HG03095 (cell line): ENCODE results near the gene PACSIN2.

Experiments
- ATAC-seq: cut with Tn5 transposase; IDR thresholded peaks from one replicate; pipeline ENCODE4 v1.9.1; 2021; ENCODE audit warnings: moderate library complexity; ENCODE audit not compliant: unreplicated experiment

Gene PACSIN2

DNA sequence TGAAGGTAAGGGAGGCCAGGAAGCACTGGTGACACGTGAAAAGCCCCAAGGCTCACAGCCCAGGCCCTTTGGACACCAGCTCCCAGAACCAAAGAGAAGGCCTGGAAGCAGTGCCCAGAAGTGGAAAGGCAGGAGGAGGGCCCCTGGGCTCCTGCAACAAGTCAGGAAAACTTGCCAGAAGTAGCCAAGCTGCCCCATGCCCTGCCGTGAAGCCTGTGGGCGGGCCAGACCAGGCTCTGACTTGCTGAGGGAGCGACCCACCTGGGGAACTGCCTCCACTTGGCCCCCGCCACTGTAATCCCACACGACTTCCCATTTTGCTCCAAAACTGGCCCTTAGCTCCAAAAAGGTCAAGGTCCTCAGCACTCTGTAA lies 106.6 kb downstream of the PACSIN2 start:
- ATAC-seq, result no peak

DNA sequence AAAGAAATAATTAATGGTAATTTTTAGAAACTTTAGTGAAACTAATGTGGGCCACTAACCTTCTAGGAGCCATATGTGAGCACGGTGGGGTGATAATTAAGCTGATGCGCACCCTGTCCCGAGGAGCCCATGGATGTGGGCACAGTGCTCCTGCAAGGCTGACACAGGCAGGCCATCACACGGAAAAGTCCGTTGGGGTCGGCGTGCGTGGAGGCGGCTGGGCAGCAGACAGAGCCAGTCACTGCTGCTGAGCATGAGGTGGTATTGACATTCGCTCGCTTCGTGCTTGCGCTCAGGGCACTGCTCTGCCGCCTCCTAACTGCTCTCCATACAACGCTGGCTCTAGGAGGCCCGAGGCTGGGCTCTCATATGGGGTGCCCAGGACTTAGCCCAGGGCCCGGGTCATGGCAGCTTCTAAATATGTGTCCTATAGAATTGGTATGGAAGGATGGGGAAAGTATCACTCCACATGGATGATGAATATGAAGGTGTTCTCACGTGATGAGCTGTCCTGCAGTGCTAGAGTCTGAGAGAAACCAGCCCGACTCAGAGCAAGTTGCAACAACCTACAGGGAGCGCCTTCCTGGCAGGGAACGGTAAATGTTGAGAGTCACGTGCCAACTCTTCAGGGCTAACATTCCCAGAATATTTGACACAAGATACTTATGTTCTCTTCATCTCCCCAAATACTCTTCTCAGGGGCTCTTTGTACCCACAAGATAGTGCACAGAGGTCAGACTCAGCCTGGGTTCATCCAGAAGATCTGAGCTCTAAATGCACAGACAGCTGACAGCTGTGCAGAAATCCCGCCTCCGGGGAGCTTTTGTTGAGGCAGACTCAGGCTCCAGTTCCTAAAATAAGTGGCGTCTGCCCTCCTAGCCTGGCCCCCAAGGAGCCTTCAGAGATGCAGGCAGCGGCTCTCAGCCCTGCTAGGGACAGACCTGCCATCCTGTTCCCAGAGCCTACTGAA lies 107.3 kb downstream of the PACSIN2 start:
- no peak for ATAC-seq

DNA sequence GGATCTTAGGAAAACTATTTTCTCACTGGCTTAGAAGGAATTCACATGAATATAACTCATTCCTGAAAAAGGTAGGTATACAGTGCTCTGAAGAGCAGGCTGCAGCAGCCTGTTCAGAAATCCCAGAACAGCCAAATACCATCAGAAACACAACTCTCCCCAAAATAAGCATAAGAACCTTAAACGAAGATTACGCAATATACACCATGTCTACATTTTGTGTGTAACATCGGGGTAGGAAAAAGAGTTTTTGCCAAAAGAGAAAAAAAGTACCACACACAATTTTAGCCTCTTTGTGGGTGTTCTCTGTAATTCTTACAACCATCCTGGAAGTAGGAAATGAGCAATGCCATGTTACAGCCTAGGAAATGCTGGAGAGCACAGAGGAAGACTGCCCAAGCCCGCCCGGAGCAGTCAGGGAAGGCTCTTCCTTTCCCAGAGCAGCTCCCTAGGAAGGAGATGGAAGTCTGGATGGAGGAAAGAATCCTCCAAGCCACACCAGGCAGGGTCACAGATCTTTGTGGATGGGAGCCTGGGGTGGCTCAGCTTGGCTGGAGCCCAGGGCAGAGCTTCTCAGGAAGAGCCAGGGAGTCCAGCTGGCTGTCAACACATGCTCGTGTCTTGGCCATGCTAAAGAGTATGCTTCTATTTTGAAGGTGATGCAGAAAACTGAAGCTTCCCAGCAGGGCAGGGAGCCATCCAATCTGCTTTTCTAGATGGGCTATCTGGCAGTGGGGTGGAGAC lies 108.2 kb downstream of the PACSIN2 start:
- no peak for ATAC-seq

DNA sequence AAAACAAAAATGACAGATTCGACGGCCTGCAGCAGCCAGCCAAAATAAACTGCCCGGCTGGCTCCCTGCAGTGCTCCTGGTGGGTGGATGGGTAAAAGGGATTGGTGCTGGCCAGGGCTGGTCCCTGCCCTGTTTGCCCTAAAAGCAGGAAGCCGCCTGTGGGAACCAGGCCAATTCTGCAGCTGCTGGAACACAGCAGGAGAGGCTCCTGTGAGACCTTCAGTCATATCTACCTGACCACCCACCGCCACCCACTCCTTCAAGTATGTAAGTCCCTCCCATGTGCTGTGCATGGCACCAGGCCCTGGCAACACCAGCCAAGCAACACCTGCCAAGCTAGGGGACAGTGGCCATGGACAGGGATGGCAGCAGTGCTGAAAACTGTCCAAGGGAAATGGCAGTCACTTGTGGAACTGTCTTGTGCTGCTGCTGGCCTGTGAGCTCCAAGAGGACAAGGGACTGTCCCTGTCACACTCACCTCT lies 109.2 kb downstream of the PACSIN2 start:
- no peak for ATAC-seq

DNA sequence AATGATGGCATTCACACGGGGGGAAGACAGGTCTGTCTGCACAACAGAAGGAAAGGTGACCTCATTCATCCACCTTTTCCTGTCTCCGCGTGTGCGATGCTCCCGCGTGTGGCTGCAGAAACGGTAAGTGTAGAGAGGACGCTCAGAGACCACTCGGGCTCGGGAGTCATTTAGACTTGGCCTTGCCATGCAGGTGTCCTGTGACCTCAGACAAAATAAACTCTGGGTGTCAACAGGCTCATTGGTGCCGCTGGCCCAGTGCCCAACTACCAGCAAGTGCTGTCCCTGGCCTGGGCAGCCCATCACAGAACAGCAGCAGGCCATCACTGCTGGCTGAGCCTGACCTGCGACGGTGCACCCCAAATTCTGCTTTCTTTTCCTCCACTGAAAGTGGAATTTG lies 109.7 kb downstream of the PACSIN2 start:
- ATAC-seq, result no peak

DNA sequence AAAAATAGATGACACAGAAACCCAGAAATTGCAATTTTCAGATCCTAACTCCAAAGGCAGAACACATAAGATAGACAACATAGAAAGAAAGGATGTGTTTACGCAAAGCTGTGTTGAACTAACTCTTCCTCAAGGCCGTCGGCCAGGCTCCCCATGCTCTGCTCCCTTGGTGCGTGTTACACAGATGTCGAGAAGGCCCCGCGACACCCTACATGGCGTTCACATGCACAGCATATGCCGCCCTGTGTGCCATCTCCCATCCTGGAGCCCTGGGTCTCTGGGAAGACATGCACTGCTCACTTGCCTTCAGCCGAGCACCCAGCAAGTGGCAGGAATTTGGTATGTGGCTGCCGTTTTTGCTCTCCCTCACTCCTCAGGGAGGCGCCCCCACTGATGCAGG lies 110.9 kb downstream of the PACSIN2 start:
- no peak for ATAC-seq

DNA sequence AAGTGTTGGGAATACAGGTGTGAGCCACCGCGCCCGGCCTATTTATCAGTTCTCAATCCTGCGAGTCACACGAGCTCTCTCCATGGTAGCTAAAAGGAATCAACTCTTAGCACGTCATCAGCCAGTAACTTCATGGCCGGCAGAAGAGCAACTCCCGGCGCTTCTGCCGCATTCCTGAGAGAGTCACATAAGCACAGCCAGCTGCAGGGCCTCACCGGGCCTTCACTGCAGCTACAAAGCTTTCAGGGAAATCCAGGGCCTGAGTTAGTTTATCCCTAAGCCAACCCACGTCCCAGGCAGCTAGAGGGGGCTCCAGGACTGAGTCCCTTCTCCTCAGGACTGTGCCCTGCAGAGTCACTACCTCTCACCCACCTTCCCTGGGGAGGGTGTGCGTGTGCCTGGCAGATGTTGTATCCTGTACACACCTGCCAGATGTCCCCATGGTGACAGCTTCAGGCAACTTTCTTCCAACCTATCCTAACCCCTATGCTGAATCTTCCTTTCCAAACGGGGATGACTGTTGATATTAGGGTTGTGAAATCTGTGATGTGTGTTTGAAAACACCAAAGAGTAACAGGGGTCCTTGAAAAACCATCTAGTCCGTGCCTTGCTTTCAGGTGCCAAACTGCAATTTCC lies 112.0 kb downstream of the PACSIN2 start:
- ATAC-seq, result no peak

DNA sequence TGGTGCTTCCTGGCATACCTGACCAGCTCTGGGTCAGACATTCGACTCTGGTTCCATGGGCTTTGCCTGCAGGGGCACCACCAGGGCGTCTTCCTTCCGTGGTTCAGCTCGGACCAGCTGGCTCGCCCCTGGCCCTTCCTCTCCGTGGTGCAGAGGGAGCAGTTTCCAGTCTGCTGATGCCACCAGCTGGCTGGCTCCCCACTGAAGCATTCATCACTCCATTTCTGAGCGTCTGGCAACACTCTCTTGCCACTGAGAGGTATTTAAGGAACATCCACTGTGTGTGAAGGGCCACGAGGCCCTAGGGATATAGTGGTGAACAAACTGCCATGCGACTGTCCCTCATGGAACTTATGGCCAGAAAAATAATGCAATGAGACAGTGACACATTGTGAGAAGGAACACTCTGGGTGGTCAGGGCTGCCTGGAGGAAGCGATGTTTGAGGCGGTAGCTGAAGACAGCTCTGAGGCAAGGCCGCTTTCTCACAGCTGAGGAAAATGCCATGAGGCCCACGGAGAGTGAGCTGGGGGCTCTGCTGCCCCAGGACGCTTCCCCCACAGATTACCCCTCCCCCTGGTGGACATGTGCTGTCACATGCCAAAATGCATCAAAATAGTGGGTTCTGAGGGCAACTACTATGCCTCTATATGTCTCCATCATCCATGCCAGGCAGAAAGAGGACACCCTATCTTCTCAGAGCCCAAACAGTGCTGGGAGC lies 113.0 kb downstream of the PACSIN2 start:
- no peak for ATAC-seq

DNA sequence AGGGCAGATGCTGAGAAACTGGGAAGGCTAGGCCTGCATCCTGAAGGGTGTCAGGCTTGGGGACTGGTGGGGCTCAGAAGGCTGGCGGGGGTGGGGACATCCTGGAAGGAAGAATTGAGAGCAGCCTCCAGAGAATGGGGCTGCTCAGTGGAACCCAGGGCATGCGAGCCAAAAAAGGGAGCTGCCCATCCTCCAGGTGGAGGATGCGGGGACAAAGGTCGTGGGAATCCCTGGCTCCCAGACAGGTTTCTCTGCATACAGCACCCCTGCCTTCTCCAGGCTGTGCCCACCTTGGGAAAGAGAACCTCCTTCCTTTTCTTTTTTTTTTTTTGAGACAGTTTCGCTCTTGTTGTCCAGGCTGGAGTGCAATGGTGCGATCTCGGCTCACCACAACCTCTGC lies 117.0 kb downstream of the PACSIN2 start:
- ATAC-seq, result no peak

DNA sequence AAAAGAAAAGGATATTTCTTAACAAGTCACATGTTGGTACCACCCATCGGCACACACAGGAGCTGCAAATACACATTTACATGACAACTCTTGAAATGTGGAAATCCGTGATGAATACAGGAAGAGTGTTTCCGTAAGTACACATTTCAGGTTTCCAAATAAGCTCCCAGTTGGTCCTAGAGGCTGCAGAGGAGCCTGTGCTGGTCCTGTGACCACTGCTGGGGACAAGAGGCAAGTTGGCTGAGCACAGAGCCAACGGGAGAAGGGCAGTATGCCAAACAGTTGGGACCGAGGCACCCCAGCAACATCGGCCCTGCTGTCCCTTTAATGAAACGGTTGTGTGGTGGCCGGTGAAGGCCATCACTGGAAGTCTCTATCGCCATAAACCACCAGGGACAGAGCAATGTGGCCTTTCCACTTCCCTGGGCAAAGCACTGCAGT lies 119.4 kb downstream of the PACSIN2 start:
- ATAC-seq, result no peak

DNA sequence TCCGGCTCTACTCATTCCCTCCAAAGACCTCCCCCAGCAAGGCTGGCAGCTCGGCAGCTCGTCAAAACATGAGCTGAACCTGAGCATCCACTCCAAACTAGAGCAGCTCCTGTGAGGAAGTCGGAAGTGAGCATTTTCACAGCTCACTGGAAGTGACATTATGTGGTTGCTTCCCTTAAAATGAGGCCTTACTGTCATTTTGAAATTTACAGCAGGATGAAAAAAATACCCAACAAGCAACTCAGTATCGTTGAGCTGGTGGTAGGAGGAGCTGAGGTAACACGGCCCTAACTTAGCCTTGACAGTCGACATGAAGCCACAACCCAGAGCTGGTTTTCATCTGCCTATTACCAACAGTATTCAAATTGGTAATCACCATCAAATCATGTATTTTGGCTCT lies 119.9 kb downstream of the PACSIN2 start:
- no peak for ATAC-seq

DNA sequence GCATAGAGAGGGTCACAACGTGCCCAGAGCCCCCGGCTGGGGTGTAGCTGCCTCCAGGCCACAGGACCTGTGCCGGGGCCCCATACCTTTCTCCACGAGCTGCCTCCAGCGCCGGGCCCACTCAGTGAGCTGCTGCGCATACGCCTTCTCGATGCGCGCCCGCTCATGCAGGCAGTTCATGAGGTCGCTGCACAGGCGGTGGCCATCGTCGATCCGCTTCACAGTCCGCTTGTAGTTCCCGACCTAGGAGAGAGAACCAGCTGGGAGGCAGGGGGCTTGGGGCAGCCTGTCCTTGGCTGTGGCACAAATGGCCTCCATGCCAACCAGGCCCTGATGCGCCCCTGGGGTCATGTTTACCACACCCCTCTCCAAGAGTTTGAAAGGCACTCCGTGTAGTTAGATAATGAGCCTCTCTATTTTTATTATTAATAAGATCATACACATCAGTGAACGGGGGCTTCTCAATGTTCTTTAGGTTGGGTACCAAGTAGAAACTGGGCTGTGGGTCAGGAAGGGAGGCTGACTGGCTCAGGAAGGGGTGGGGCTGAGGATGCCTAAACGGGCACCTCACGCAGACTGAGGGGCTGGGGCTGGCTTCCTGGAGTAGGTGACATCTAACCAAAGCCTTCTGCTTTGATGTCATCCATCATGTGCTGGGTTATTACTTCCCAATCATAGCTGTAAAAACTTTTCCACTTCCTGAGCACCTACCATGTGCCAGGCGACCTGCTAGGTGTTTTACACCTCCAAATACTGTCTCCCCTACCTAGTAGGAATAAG lies 121.4 kb downstream of the PACSIN2 start:
- no peak for ATAC-seq

DNA sequence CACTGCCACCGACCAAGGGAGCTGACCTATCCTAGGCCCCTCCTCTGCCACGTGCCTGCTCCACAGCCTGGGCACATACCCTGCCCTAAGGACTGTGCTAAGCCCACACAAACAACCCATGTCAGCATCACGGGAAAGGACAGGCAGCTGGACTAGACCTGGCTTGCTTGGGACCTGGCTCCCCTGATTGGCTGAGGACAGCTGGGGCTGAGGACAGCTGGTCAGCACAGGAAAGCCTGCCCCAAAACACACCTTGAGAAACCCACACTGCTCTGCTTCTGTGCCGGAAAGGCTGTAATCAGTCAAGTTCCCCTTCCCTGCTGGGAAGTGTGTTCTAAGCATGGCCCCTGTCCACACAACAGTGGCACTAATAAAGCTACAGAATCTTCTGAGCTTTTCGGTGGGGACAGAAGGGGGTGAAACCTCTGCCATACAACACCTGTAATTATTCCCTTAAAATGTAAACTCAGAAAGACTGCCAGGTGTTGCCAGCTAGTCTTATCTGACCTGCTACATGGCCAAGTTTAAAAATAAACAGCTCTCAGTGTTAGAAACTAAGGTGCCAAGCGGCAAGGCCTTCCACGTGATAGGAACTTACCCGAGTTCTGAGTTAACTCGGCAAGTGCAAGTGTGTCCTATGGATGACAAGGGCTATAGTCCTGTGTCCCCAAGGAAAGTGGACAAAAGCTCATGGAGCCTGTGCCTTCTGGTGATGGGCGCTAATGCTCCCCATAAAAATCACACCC lies 122.2 kb downstream of the PACSIN2 start:
- ATAC-seq, result no peak

DNA sequence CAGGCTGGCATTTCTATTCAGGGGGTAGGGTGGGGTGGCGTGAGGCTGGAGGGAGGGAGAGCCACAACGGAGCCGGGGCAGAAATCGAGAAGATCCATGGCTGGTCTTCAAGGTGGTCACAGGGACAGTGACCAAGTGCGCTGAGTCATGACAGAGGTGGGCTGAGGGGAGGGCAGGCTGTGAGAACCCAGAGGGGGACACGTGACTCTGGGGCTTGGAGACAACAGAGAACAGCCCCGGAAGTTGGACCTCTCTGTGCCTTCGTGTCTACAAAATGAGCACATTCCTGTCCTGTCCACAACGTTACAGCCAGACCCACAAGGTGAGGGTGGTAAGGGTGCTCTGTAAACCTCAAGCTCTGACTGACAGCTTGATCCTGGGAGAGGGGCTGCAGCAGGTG lies 122.8 kb downstream of the PACSIN2 start:
- ATAC-seq, result no peak

DNA sequence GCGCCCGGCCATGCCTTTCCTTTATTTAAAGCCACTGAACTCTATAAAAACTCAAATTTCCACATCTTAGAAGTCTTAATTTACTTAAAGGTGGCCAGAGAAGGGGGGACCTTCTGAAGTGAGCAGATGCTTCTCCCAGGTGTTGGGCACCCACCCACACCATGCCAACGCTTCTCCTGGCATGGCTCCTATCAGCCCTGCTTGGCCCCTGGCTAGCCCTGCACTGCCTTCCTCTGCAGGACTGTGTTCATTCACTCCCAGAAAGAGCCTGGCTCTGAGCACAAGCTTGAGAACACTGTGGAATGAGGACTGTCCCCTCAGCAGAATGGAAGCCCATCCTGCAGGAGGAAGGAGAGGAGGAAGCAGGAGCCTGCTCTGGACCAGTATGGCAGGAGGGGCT lies 123.3 kb downstream of the PACSIN2 start:
- no peak for ATAC-seq

DNA sequence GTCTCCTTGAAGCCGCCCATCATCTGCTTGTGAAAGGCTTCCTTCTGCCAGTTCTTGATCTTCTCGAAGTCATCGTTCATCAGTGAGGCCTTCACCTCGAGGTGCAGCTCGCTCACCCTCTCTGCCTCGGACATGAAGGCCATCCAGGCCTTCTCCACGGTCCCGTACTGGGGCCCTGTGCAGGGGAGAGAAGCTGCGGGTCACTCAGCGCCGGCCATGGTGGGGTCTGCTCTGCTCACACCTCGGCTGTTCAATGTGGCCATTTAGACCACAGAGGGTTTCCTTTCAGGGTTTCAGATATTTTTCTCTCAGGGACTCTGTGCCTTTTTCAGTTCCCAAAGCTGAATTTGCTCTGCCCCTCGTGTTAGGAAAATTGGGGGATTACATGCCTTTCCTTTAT lies 123.9 kb downstream of the PACSIN2 start:
- no peak for ATAC-seq

DNA sequence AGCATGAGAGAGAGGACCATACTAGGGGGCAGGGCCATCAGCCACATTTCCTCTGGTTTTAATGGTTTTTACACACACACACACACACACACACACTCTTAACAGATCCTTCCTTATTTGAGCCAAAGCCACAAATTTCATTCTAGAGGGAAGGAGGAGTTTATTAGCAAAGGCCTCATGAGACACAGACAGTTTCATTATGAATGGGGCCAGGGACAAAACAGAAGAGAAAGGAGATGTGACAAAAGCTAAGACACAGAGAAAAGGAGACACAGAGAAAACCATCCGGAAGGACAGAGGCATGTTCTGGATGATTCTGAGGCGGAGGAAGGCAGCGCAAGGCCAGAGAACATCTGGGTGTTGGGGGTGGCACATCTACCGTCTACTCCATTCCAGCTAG lies 125.6 kb downstream of the PACSIN2 start:
- peak; percentile 44 for ATAC-seq

DNA sequence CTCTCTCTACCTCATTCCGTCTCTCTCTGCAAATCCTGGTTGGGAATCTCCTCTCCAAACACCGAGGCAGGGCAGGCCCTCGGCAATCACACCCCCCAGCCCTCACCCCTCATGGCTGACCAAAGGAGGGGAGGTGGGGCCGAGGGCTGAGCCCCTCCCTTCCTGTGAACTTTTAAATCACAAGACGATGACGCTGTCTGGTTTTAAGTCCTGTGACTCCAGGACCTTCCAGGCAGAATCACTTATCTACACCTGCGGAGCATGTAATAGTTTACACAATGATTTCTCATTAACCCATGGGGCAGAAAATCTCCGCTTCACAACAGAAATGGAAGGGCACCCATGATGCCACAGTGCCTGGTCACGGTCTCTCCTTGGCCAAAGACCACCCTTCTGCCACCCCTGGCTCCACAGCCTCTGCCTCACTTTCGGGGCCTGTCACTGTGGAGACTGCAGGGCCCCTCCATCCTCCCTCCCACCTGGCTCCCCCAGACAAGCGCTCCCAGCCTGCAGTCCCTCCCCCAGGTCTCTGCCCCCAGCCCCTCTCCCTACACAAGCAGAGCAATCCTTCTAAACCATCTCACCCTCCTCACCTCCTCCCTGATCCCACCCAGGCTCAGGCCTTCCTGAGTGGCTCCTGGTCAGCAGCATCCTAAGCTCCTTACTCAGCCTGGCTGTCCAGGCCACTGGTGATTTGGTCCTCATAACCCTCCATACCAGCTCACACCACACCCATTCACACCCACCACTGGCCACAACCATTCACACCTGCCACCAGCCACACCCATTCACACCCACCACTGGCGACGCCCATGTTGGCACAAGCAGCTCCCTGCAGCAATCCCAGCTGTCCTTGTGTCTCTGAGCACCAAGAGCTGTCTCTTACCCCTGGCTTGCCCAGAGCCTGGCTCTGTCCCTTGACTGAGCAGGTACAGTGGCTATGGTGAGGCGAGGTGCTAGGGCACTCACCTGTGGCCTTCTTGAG lies 127.1 kb downstream of the PACSIN2 start:
- ATAC-seq, result no peak
